HepG2 (cell line): ENCODE results near the gene SFXN1.

ENCODE experiments used
- ATRX ChIP-seq: sonication (generic); formaldehyde crosslinking; IDR thresholded peaks from 2 replicates; pipeline ENCODE4 v1.4.0; 2020; ENCODE audit warnings: missing genetic modification reagents, borderline replicate concordance
- CBFB ChIP-seq: sonication (generic); formaldehyde crosslinking; IDR thresholded peaks from 2 replicates; pipeline ENCODE4 v1.4.0; 2020; ENCODE audit warnings: missing genetic modification reagents
- CTCF ChIP-seq: sonication (generic); formaldehyde crosslinking; IDR thresholded peaks from 2 replicates; pipeline ENCODE4 v1.5.0; 2020; ENCODE audit warnings: mild to moderate bottlenecking, missing genetic modification reagents, moderate library complexity
- JUND ChIP-seq: sonication (generic); formaldehyde crosslinking; IDR thresholded peaks from 2 replicates; pipeline ENCODE4 v1.8.0; 2022; ENCODE audit warnings: mild to moderate bottlenecking, missing genetic modification reagents
- LBX2 ChIP-seq: sonication (generic); formaldehyde crosslinking; IDR thresholded peaks from 2 replicates; pipeline ENCODE4 v1.5.0; 2020; ENCODE audit warnings: missing genetic modification reagents, mild to moderate bottlenecking, borderline replicate concordance
- MXD4 ChIP-seq: IDR thresholded peaks from 2 replicates; pipeline ENCODE4 v1.6.1; 2016; ENCODE audit warnings: mild to moderate bottlenecking, missing biosample characterization, missing genetic modification reagents
- REL ChIP-seq: sonication (generic); formaldehyde crosslinking; conservative IDR thresholded peaks from 2 replicates; pipeline ENCODE4 v1.8.0; 2022; ENCODE audit warnings: mild to moderate bottlenecking, missing genetic modification reagents, moderate library complexity
- ZNF12 ChIP-seq: sonication (generic); formaldehyde crosslinking; IDR thresholded peaks from 2 replicates; pipeline ENCODE4 v1.5.0; 2020; ENCODE audit warnings: missing genetic modification reagents
- ZNF546 ChIP-seq: sonication (generic); formaldehyde crosslinking; conservative IDR thresholded peaks from 2 replicates; pipeline ENCODE4 v1.8.1; 2023; ENCODE audit warnings: mild to moderate bottlenecking, missing genetic modification reagents
- ZNF737 ChIP-seq: sonication (generic); formaldehyde crosslinking; IDR thresholded peaks from 2 replicates; pipeline ENCODE4 v1.5.0; 2020; ENCODE audit warnings: missing genetic modification reagents, mild to moderate bottlenecking, borderline replicate concordance

GRCh38 chr5:175524211-175524610, 45.9 kb downstream of the SFXN1 start:
- TF ChIP-seq MXD4 (CRISPR knock-in tag) (no peak), ZNF546 (CRISPR knock-in tag) (no peak), CTCF (CRISPR knock-in tag) (no peak), ZNF12 (CRISPR knock-in tag) (no peak), ZNF737 (CRISPR knock-in tag) (no peak), CBFB (no peak), ATRX (CRISPR knock-in tag) (no peak), JUND (CRISPR knock-in tag) (no peak), REL (CRISPR knock-in tag) (no peak), LBX2 (CRISPR knock-in tag) (no peak)
